Fibroblast of pulmonary artery (primary cell): Measurements from ENCODE around the gene MTUS2.

ENCODE experiments used
- DNase-seq: peaks from one replicate; pipeline ENCODE4 v3.0.0-alpha.2; 2010; ENCODE audit warnings: low read depth
- H3K4me3 ChIP-seq: replicated peaks from 2 replicates; pipeline ENCODE4 v1.5.1; 2011; ENCODE audit warnings: low read depth, mild to moderate bottlenecking, control low read depth, low read length, moderate library complexity
- CTCF ChIP-seq: IDR thresholded peaks from 2 replicates; pipeline ENCODE4 v1.5.1; 2011; ENCODE audit warnings: mild to moderate bottlenecking, control low read depth, low read length, inconsistent platforms; ENCODE audit errors: missing control alignments

Gene MTUS2

GRCh38 chr13:29435125-29435911 is 615.2 kb downstream of the MTUS2 start:
- no peak overlapping the region for H3K4me3 ChIP-seq
- TF ChIP-seq CTCF = no peak
- DNase-seq = peak; percentile 89

- TF ChIP-seq CTCF = no peak
- peak; percentile 56 for DNase-seq
- H3K4me3 ChIP-seq = no peak overlapping the region
Observed at GRCh38 chr13:29436291-29436690, 616.2 kb downstream of the MTUS2 start.

GRCh38 chr13:29436721-29437280 is 616.7 kb downstream of the MTUS2 start:
- no peak for DNase-seq
- no peak for TF ChIP-seq CTCF
- H3K4me3 ChIP-seq = no peak overlapping the region

GRCh38 chr13:29438769-29439168 is 618.6 kb downstream of the MTUS2 start:
- peak; percentile 50 for DNase-seq
- H3K4me3 ChIP-seq = no peak overlapping the region
- TF ChIP-seq CTCF = no peak

- TF ChIP-seq CTCF = no peak
- peak; percentile 17 for DNase-seq
- no peak overlapping the region for H3K4me3 ChIP-seq
Observed at GRCh38 chr13:29439601-29440388, 619.7 kb downstream of the MTUS2 start.

GRCh38 chr13:29441306-29441705 is 621.2 kb downstream of the MTUS2 start:
- no peak for TF ChIP-seq CTCF

More at GRCh38 chr13:29441306-29441705, 621.2 kb downstream of the MTUS2 start:
- H3K4me3 ChIP-seq = no peak overlapping the region
- DNase-seq = no peak
